IMR-90 (cell line): ENCODE results near the gene RFX1. TPM values are rescaled to one million over a fixed set of nuclear protein-coding genes. Genes with fewer than 3 reads are reported as not detected.

ENCODE experiments used
- ATAC-seq: fragments of 200-7000 bp; cut with Tn5 transposase; 2 replicates; pipeline ENCODE4 v1.9.1; 2020; ENCODE audit warnings: low read depth, mild to moderate bottlenecking, moderate library complexity
- BruUV-seq: library from RNA; stranded (reverse); fragments of 400-500 nt; replicated peaks from 2 replicates; lab custom pipeline; 2021; lab: Mats Ljungman, UMichigan
- CTCF ChIA-PET: fragments of 300-600 bp; formaldehyde crosslinking; extraction: SDS; loops from one replicate; lab custom pipeline; 2021; ENCODE audit warnings: antibody characterized with exemption; lab: Yijun Ruan, JAX
- POLR2A ChIA-PET: fragments of 300-600 bp; sonication (Branson Sonifier 250); formaldehyde crosslinking; loops from one replicate; lab custom pipeline; 2022; ENCODE audit warnings: antibody characterized with exemption; ENCODE audit not compliant: unreplicated experiment; lab: Charles Lee
- DNase-seq: peaks from one replicate; pipeline ENCODE4 v3.0.0; 2013
- H2AFZ ChIP-seq: replicated peaks from 2 replicates; pipeline ENCODE3; 2013; ENCODE audit warnings: low read length, mild to moderate bottlenecking; ENCODE audit not compliant: poor library complexity
- H2AK5ac ChIP-seq: 2 replicates; pipeline ENCODE4 v1.6.1; 2013; ENCODE audit warnings: low read depth, low read length, inconsistent platforms
- H2AK9ac ChIP-seq: replicated peaks from 2 replicates; pipeline ENCODE3; 2013; ENCODE audit warnings: mild to moderate bottlenecking, low read depth, low read length, moderate library complexity; ENCODE audit not compliant: poor library complexity
- H2BK120ac ChIP-seq: 2 replicates; pipeline ENCODE4 v1.6.1; 2013; ENCODE audit warnings: low read depth, low read length, inconsistent platforms
- H2BK15ac ChIP-seq: 3 replicates; pipeline ENCODE4 v1.6.1; 2013; ENCODE audit warnings: low read depth, low read length, inconsistent platforms
- H2BK20ac ChIP-seq: 2 replicates; pipeline ENCODE4 v1.6.1; 2013; ENCODE audit warnings: low read depth, mild to moderate bottlenecking, inconsistent platforms, low read length, moderate library complexity
- H2BK5ac ChIP-seq: 2 replicates; pipeline ENCODE4 v1.6.1; 2013; ENCODE audit warnings: mild to moderate bottlenecking, low read depth, low read length, inconsistent platforms; ENCODE audit not compliant: poor library complexity, severe bottlenecking
- H3K14ac ChIP-seq: replicated peaks from 2 replicates; pipeline ENCODE4 v1.6.1; 2013; ENCODE audit warnings: low read depth, low read length, inconsistent platforms
- H3K18ac ChIP-seq: 2 replicates; pipeline ENCODE4 v1.6.1; 2013; ENCODE audit warnings: low read depth, low read length, control low read depth
- H3K23ac ChIP-seq: 2 replicates; pipeline ENCODE4 v1.6.1; 2013; ENCODE audit warnings: low read depth, low read length, inconsistent platforms
- H3K27ac ChIP-seq: 2 replicates; pipeline ENCODE4 v1.5.1; 2013; ENCODE audit warnings: mild to moderate bottlenecking, control low read depth, low read length; ENCODE audit not compliant: insufficient read depth
- H3K27me3 ChIP-seq: 2 replicates; pipeline ENCODE4 v1.6.1; 2013; ENCODE audit warnings: low read length; ENCODE audit not compliant: control insufficient read depth, insufficient read depth
- H3K36me3 ChIP-seq: 2 replicates; pipeline ENCODE4 v1.6.1; 2013; ENCODE audit warnings: low read length, mixed read lengths; ENCODE audit not compliant: control insufficient read depth, insufficient read depth
- H3K4ac ChIP-seq: 2 replicates; pipeline ENCODE4 v1.6.1; 2013; ENCODE audit warnings: low read depth, low read length, inconsistent platforms
- H3K4me1 ChIP-seq: 2 replicates; pipeline ENCODE4 v1.6.1; 2013; ENCODE audit warnings: low read length, mixed read lengths; ENCODE audit not compliant: control insufficient read depth, insufficient read depth
- H3K4me2 ChIP-seq: 2 replicates; pipeline ENCODE4 v1.6.1; 2013; ENCODE audit warnings: low read depth, mild to moderate bottlenecking, control low read depth, low read length, moderate library complexity
- H3K4me3 ChIP-seq: 2 replicates; pipeline ENCODE4 v1.5.1; 2013; ENCODE audit warnings: low read depth, mild to moderate bottlenecking, control low read depth, low read length, moderate library complexity; ENCODE audit not compliant: insufficient read depth
- H3K56ac ChIP-seq: 2 replicates; pipeline ENCODE4 v1.6.1; 2013; ENCODE audit warnings: low read length, inconsistent platforms; ENCODE audit not compliant: insufficient read depth; ENCODE audit errors: extremely low read depth
- H3K79me1 ChIP-seq, 2 experiments: 2 replicates each; pipeline ENCODE4 v1.6.1; 2013; ENCODE audit warnings: low read length in 2 of 2, inconsistent platforms in 1 of 2, low read depth in 1 of 2
- H3K9ac ChIP-seq: 2 replicates; pipeline ENCODE4 v1.6.1; 2013; ENCODE audit warnings: low read depth, low read length, control low read depth
- H3K9me1 ChIP-seq: 2 replicates; pipeline ENCODE4 v1.6.1; 2013; ENCODE audit warnings: low read length, inconsistent platforms; ENCODE audit not compliant: insufficient read depth
- H3K9me3 ChIP-seq: 2 replicates; pipeline ENCODE4 v1.6.1; 2013; ENCODE audit warnings: low read length; ENCODE audit not compliant: control insufficient read depth, insufficient read depth
- H4K20me1 ChIP-seq: 2 replicates; pipeline ENCODE4 v1.6.1; 2013; ENCODE audit warnings: low read length, inconsistent platforms; ENCODE audit not compliant: insufficient read depth
- H4K5ac ChIP-seq: 2 replicates; pipeline ENCODE4 v1.6.1; 2013; ENCODE audit warnings: mild to moderate bottlenecking, low read depth, low read length, control low read depth
- H4K8ac ChIP-seq, 2 experiments: 2 replicates each; pipeline ENCODE4 v1.6.1; 2013; ENCODE audit warnings: low read depth in 2 of 2, low read length in 2 of 2, control low read depth in 1 of 2, inconsistent platforms in 1 of 2
- H4K91ac ChIP-seq: 2 replicates; pipeline ENCODE4 v1.6.1; 2013; ENCODE audit warnings: low read depth, low read length, inconsistent platforms; ENCODE audit not compliant: insufficient read depth
- CEBPB ChIP-seq: IDR thresholded peaks from 2 replicates; pipeline ENCODE4 v1.6.1; 2012; ENCODE audit warnings: low read depth, low read length, improper control_type of control experiment
- CHD1 ChIP-seq: IDR thresholded peaks from 2 replicates; pipeline ENCODE4 v1.6.1; 2012; ENCODE audit warnings: low read depth, low read length, improper control_type of control experiment
- CTCF ChIP-seq: conservative IDR thresholded peaks from 2 replicates; pipeline ENCODE4 v1.5.1; 2012; ENCODE audit warnings: mild to moderate bottlenecking, low read depth, low read length, improper control_type of control experiment
- ELK1 ChIP-seq: fragments of 150-350 bp; IDR thresholded peaks from 2 replicates; pipeline ENCODE4 v1.6.1; 2016; ENCODE audit warnings: low read depth, mild to moderate bottlenecking, low read length, moderate library complexity, borderline replicate concordance
- FOS ChIP-seq: fragments of 150-350 bp; IDR thresholded peaks from 2 replicates; pipeline ENCODE4 v1.6.1; 2016; ENCODE audit warnings: low read depth, low read length
- MAFK ChIP-seq: IDR thresholded peaks from 2 replicates; pipeline ENCODE4 v1.6.1; 2012; ENCODE audit warnings: low read depth, low read length, improper control_type of control experiment
- MXI1 ChIP-seq: IDR thresholded peaks from 2 replicates; pipeline ENCODE4 v1.6.1; 2012; ENCODE audit warnings: low read depth, mild to moderate bottlenecking, low read length, moderate library complexity, borderline replicate concordance
- NFE2L2 ChIP-seq: fragments of 150-350 bp; IDR thresholded peaks from 2 replicates; pipeline ENCODE4 v1.6.1; 2016; ENCODE audit warnings: low read depth, mild to moderate bottlenecking, low read length
- POLR2A ChIP-seq: IDR thresholded peaks from 2 replicates; pipeline ENCODE4 v1.6.1; 2012; ENCODE audit warnings: mild to moderate bottlenecking, low read depth, low read length
- RAD21 ChIP-seq: IDR thresholded peaks from 2 replicates; pipeline ENCODE4 v1.6.1; 2012; ENCODE audit warnings: low read length, improper control_type of control experiment
- RFX5 ChIP-seq: IDR thresholded peaks from 2 replicates; pipeline ENCODE4 v1.8.0; 2012; ENCODE audit warnings: low read depth, mild to moderate bottlenecking, low read length, moderate library complexity
- SMC3 ChIP-seq: fragments of 150-350 bp; IDR thresholded peaks from 2 replicates; pipeline ENCODE4 v1.6.1; 2016; ENCODE audit warnings: low read depth, mild to moderate bottlenecking, antibody characterized with exemption, low read length, moderate library complexity
- WGBS, 2 experiments: methylation state at CpG; one replicate each; pipeline versions ENCODE4 v1.1.5 to v1.1.7; 2013; ENCODE audit warnings: missing lambda C conversion rate in 2 of 2; ENCODE audit not compliant: insufficient read length in 1 of 2; ENCODE audit errors: extremely low coverage in 2 of 2; 5-methylcytosine and 5-hydroxymethylcytosine counted together
- dilution Hi-C: fragments of 300-500 bp; cut with HindIII; formaldehyde crosslinking; loops from one replicate; pipeline ENCODE4 v1.14.3; 2018; ENCODE audit warnings: low sequenced_read_pairs; ENCODE audit not compliant: unreplicated experiment
- in situ Hi-C: fragments of 300-500 bp; cut with MboI; formaldehyde crosslinking; loops from 3 replicates; pipeline ENCODE4 v1.14.3; 2019; ENCODE audit warnings: low sequenced_read_pairs, inconsistent platforms, mixed read lengths
- intact Hi-C: fragments of 100-400 bp; cut with micrococcal nuclease; formaldehyde crosslinking; loops from 2 replicates; pipeline ENCODE4 v1.10.0; 2022
- polyA plus RNA-seq, 3 experiments: library from polyadenylated mRNA; depleted of rRNA; stranded (reverse); fragments of >200 nt; gene quantifications; 2 replicates each; pipeline ENCODE4 v1.2.3, GENCODE V29; 2012; ENCODE audit warnings: low replicate concordance in 1 of 3
- total RNA-seq: library from RNA; depleted of rRNA; stranded (reverse); fragments of >200 nt; gene quantifications from 2 replicates; pipeline ENCODE4 v1.2.3, GENCODE V29; 2012

Gene RFX1
- total and polyA plus RNA-seq, 2 of the 4 experiments (the other 2 are of a cell fraction): 0.36 to 3.1 TPM

- no peaks in the 10 kb centered on the region for H3K9me1 ChIP-seq
- no peak overlapping the region for H3K4ac ChIP-seq
- no peak overlapping the region for H4K91ac ChIP-seq
- in situ Hi-C loops: no loop called here
- H3K9ac ChIP-seq: no peak overlapping the region
- BruUV-seq: no TSS peak
- no peak for DNase-seq
- intact Hi-C loops: no loop called here
- no peak overlapping the region for H3K4me2 ChIP-seq
- H2BK120ac ChIP-seq: no peak overlapping the region
- H3K27ac ChIP-seq: no peak overlapping the region
- H4K20me1 ChIP-seq: peaks cover 5% of the 10 kb centered on the region; the same call in 1 of the 2 replicates
- no peak overlapping the region for H4K5ac ChIP-seq
- dilution Hi-C loops: no loop called here
- no peaks in the 10 kb centered on the region for H3K27me3 ChIP-seq
- no peaks in the 10 kb centered on the region for H3K4me1 ChIP-seq
- no peak overlapping the region for H2BK15ac ChIP-seq
- no peak overlapping the region for H2BK20ac ChIP-seq
- POLR2A ChIA-PET: no interaction called here
- ATAC-seq: no peak
- H2AFZ ChIP-seq: no peak overlapping the region
- H3K14ac ChIP-seq: no peak overlapping the region
- H3K18ac ChIP-seq: no peak overlapping the region
- TF ChIP-seq NFE2L2 (no peak), FOS (no peak), MXI1 (no peak), RAD21 (no peak), RFX5 (no peak), CEBPB (no peak), POLR2A (no peak), CHD1 (no peak), SMC3 (no peak), ELK1 (no peak), MAFK (no peak), CTCF (no peak)
- H2AK5ac ChIP-seq: no peak overlapping the region
- no peak overlapping the region for H3K56ac ChIP-seq
- WGBS, 2 experiments: no CpG with 5 or more reads among the region's 3 CpGs
- peaks cover 16 to 57% of the 10 kb centered on the region in 2 experiments for H3K79me1 ChIP-seq
- no peak overlapping the region for H2BK5ac ChIP-seq
- H4K8ac ChIP-seq: no peak overlapping the region
- H3K4me3 ChIP-seq: no peak overlapping the region
- peaks cover 5% of the 10 kb centered on the region for H3K36me3 ChIP-seq
- H3K9me3 ChIP-seq: peaks cover 10% of the 10 kb centered on the region
- CTCF ChIA-PET: no interaction called here
- H3K23ac ChIP-seq: no peak overlapping the region
- H2AK9ac ChIP-seq: no peak overlapping the region
These were observed 7.0 kb downstream of the RFX1 start for GRCh38 chr19:13999085-13999484.
